K562 (cell line): ENCODE measurements around the gene AZU1. TPM values are rescaled to one million over a fixed set of nuclear protein-coding genes. Genes with fewer than 3 reads are reported as not detected.
A peak's percentile ranks its signal among the peaks of the same experiment; 100 is the strongest.

Experiments used
- BCOR ChIP-seq: fragments of 450-650 bp; IDR thresholded peaks from 2 replicates; pipeline ENCODE4 v1.6.1; 2016
- CBX3 ChIP-seq, 2 experiments: IDR thresholded peaks; 1 replicate in 1 of 2; 2 replicates in 1 of 2; pipeline ENCODE4 v1.6.1; 2012; ENCODE audit warnings: inconsistent platforms in 2 of 2, low read length in 2 of 2, borderline replicate concordance in 1 of 2, control low read depth in 1 of 2
- CREB1 ChIP-seq, 2 experiments: sonication (generic) in 1 of 2; formaldehyde crosslinking in 1 of 2; IDR thresholded peaks; 2 replicates each; pipeline versions ENCODE4 v1.6.1 to v1.8.0; 2012 to 2022; ENCODE audit warnings: inconsistent platforms in 1 of 2, mild to moderate bottlenecking in 1 of 2, missing genetic modification reagents in 1 of 2, moderate library complexity in 1 of 2
- E2F3 ChIP-seq: fragments of 250-450 bp; sonication (Bioruptor Pico); IDR thresholded peaks from 2 replicates; pipeline ENCODE4 v1.4.0; 2020; ENCODE audit warnings: mild to moderate bottlenecking
- EP400 ChIP-seq: fragments of 450-650 bp; IDR thresholded peaks from 2 replicates; pipeline ENCODE4 v1.6.1; 2017; ENCODE audit warnings: antibody characterized with exemption, mild to moderate bottlenecking, moderate library complexity
- KDM1A ChIP-seq, 2 experiments: fragments of 450-650 bp; IDR thresholded peaks; 2 replicates each; pipeline ENCODE4 v1.6.1; 2016; ENCODE audit warnings: mild to moderate bottlenecking in 2 of 2
- MGA ChIP-seq: fragments of 450-650 bp; IDR thresholded peaks from 2 replicates; pipeline ENCODE4 v1.6.1; 2016; ENCODE audit warnings: mild to moderate bottlenecking, moderate library complexity
- RBM25 ChIP-seq: fragments of 200-400 bp; formaldehyde crosslinking; IDR thresholded peaks from 2 replicates; pipeline ENCODE4 v1.6.1; 2018; ENCODE audit warnings: low read length, low read depth, moderate library complexity; ENCODE audit not compliant: severe bottlenecking
- RCOR1 ChIP-seq, 2 experiments: IDR thresholded peaks; 2 replicates each; pipeline ENCODE4 v1.6.1; 2012; ENCODE audit warnings: low read depth in 2 of 2, low read length in 2 of 2, borderline replicate concordance in 1 of 2, improper control_type of control experiment in 1 of 2
- SMARCA5 ChIP-seq: fragments of 450-650 bp; IDR thresholded peaks from 2 replicates; pipeline ENCODE4 v1.6.1; 2016
- TFAP4 ChIP-seq: sonication (generic); formaldehyde crosslinking; IDR thresholded peaks from 2 replicates; pipeline ENCODE4 v1.8.0; 2022; ENCODE audit warnings: missing genetic modification reagents, mild to moderate bottlenecking, moderate library complexity, borderline replicate concordance
- ZKSCAN8 ChIP-seq: fragments of 200-800 bp; sonication (Bioruptor generic); IDR thresholded peaks from 2 replicates; pipeline ENCODE4 v1.6.1; 2016; ENCODE audit warnings: missing genetic modification characterization, missing compliant biosample characterization
- ZNF263 ChIP-seq: sonication (generic); formaldehyde crosslinking; IDR thresholded peaks from 2 replicates; pipeline ENCODE4 v1.8.0; 2022; ENCODE audit warnings: mild to moderate bottlenecking, missing genetic modification reagents, borderline replicate concordance
- ZNF444 ChIP-seq: fragments of 250-450 bp; sonication (Bioruptor Pico); IDR thresholded peaks from 2 replicates; pipeline ENCODE4 v1.4.0; 2020; ENCODE audit warnings: mild to moderate bottlenecking, moderate library complexity
- ZNF764 ChIP-seq: fragments of 250-450 bp; sonication (Bioruptor Pico); IDR thresholded peaks from 2 replicates; pipeline ENCODE4 v1.4.0; 2020; ENCODE audit warnings: low read depth, mild to moderate bottlenecking, moderate library complexity
- polyA plus RNA-seq, 8 experiments: library from polyadenylated mRNA; depleted of rRNA in 4 of 8; stranded (reverse) in 5 of 8; unstranded in 3 of 8; fragments of >200 nt; fragmentation: Nextera tagmentation in 2 of 8; fragmentation: Illumina TruSeq in 1 of 8; extraction: Ambion mirVana in 2 of 8; extraction: Trizol in 1 of 8; gene quantifications; 2 replicates each; pipeline versions ENCODE4 v1.2.1 to v1.2.3, GENCODE V29; 2011 to 2014; ENCODE audit warnings: inconsistent platforms in 1 of 8, missing spikeins in 1 of 8
- total RNA-seq, 7 experiments: library from RNA; depleted of rRNA in 6 of 7; stranded (reverse); fragments of >200 nt in 6 of 7; fragmentation: Illumina TruSeq in 2 of 7; extraction: Trizol in 2 of 7; gene quantifications; 2 replicates each; pipeline versions ENCODE4 v1.2.1 to v1.2.3, GENCODE V29; 2011 to 2021; ENCODE audit warnings: low replicate concordance in 1 of 7

The AZU1 gene
- total and polyA plus RNA-seq, 9 of the 15 experiments (the other 6 are each of a cell fraction or from before 2014, with no cell fraction given): 0.29 to 1.9 (median 0.59) TPM; not detected in 3

GRCh38 chr19:844546-844971 is 16.9 kb downstream of the AZU1 start (continued):
- TF ChIP-seq MGA (peak; percentile 64), TFAP4 (0 out of 2 replicates have a peak, but pooled peaks have one; percentile 22), SMARCA5 (peak; percentile 80; the same call in 1 of the 2 replicates), ZNF263 (CRISPR knock-in tag) (peak; percentile 74), ZKSCAN8 (CRISPR knock-in tag) (peak; percentile 65; the same call in 1 of the 2 replicates), CBX3 (IDR thresholded peaks at IDR 0.05; ENCODE audit: borderline replicate concordance in 1 of 2, low read length in 2 of 2) (peak in 1 of 2 experiments; percentile 12; a peak in 1 of 3 replicates), BCOR (peak; percentile 79), ZNF764 (CRISPR knock-in tag) (no peak), CREB1 (IDR thresholded peaks at IDR 0.05) (no peak), CREB1 (CRISPR knock-in tag; IDR thresholded peaks at IDR 0.05) (no peak), EP400 (peak; percentile 33; the same call in 1 of the 2 replicates), KDM1A (IDR thresholded peaks at IDR 0.05) (peak; percentile 37 to 73; a peak in 1 of 4 replicates), E2F3 (CRISPR knock-in tag) (peak; percentile 28; the same call in 1 of the 2 replicates), RBM25 (peak; percentile 42), ZNF444 (CRISPR knock-in tag) (peak; percentile 57; the same call in 1 of the 2 replicates), RCOR1 (IDR thresholded peaks at IDR 0.05; ENCODE audit: borderline replicate concordance in 1 of 2, low read depth in 2 of 2, low read length in 2 of 2) (no peak)
